C4-2B (cell line): ENCODE measurements around the gene ZFP69B.

ENCODE experiments used
- H3K27ac ChIP-seq: fragments of 450-650 bp; 2 replicates; pipeline ENCODE4 v1.5.1; 2017
- ZFX ChIP-seq: fragments of 450-650 bp; IDR thresholded peaks from 2 replicates; pipeline ENCODE4 v1.6.1; 2017
- TF ChIP-seq, protein P1 (sequence below): fragments of 450-650 bp; conservative IDR thresholded peaks from 2 replicates; pipeline ENCODE4 v1.5.1; 2017; ENCODE audit warnings: mild to moderate bottlenecking

ZFP69B gene

DNA sequence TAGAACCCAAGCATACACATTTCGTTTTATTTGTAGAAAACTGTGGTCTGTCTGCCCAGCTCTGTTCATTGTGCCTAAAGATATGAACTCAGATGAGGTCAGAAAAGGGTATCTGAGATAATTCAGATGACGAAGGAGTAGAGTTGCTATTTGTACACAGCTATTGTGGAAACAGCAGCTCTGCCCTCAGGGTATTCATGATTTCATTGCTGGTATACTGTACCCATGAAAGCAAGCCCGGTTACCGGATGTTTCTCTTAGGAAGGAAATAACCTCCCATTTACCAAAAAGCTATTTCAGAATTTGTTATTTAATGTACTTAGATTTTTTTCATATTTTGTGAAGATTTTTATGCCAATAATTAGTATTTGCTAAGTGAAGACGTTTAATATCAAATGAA lies 39.0 kb upstream of the ZFP69B start:
- TF ChIP-seq, protein P1, sequence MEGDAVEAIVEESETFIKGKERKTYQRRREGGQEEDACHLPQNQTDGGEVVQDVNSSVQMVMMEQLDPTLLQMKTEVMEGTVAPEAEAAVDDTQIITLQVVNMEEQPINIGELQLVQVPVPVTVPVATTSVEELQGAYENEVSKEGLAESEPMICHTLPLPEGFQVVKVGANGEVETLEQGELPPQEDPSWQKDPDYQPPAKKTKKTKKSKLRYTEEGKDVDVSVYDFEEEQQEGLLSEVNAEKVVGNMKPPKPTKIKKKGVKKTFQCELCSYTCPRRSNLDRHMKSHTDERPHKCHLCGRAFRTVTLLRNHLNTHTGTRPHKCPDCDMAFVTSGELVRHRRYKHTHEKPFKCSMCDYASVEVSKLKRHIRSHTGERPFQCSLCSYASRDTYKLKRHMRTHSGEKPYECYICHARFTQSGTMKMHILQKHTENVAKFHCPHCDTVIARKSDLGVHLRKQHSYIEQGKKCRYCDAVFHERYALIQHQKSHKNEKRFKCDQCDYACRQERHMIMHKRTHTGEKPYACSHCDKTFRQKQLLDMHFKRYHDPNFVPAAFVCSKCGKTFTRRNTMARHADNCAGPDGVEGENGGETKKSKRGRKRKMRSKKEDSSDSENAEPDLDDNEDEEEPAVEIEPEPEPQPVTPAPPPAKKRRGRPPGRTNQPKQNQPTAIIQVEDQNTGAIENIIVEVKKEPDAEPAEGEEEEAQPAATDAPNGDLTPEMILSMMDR: no peak
- no peak for TF ChIP-seq ZFX
- no peak overlapping the region for H3K27ac ChIP-seq

DNA sequence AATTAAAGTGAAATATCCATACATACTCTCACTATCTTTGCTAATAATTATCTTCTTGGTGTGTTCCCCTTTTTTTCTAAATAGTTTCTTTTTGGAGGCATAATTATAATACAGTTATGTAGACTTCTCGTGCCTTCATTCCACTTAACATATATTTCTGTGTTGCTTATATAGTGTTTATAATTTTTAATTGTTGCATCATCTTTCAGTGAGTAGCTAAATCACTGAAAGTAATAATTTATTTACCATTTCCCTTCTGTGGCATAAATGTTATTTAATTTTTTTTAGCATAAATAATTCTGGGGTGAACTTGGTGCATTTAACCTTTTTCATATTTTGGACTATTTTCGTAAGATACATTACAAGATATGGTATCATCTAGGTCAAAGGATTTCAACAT lies 38.4 kb upstream of the ZFP69B start:
- no peak for TF ChIP-seq ZFX
- TF ChIP-seq, protein P1: no peak
- no peak overlapping the region for H3K27ac ChIP-seq

DNA sequence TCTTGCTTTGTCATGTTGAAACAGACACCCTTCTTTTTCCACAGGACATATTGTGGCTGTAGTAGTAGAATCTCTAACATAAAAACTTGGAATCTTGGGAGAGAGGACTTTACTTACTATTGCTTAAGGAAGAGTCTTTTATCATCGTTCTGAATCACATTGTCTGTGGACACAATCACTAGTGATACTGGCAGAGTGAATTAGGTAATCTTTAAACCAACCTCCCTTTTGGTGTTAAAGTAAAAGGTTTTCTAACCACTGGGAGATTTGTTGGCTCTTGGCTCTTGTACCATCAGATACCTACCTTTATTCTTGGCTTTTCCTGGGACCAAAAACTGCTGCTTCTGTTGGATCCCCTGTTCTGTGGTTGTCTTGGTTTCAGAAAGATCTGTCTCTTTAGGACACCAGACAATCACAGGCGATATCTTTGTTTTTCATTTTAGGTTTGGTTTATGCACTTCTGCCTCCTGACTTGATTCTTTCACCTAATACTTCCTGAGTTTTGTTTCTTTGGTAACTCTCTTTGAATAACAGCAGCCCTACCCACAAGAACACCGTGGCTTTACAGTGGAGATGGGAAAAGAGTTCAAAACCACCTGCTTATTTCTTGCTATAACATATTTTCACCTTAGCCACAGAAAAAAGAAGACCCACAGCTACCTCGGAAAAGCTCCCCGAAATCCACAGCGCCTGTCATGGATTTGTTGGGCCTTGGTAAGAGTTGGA lies 36.6 kb upstream of the ZFP69B start:
- no peak overlapping the region for H3K27ac ChIP-seq
- no peak for TF ChIP-seq ZFX
- TF ChIP-seq, protein P1: no peak

DNA sequence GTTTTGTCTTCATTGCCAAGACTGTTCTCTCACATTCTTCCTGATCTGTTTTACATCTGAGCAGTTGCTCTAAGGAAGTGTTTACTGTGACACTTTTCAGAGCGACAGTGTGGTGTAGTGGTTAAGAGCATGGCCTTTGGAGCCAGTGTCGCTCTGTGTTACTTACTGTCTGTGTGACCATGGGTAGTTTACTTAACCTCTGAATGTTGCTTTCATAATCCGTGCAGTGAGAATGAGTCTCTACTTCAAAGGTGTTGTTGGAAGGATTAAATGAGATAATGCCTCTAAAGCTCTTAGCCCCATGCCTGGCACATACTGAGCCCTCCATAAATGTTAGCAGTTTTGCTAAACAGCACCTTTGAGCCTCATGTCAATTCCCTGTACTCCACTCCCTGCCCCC lies 35.9 kb upstream of the ZFP69B start:
- TF ChIP-seq, protein P1: no peak
- no peak for TF ChIP-seq ZFX
- no peak overlapping the region for H3K27ac ChIP-seq

DNA sequence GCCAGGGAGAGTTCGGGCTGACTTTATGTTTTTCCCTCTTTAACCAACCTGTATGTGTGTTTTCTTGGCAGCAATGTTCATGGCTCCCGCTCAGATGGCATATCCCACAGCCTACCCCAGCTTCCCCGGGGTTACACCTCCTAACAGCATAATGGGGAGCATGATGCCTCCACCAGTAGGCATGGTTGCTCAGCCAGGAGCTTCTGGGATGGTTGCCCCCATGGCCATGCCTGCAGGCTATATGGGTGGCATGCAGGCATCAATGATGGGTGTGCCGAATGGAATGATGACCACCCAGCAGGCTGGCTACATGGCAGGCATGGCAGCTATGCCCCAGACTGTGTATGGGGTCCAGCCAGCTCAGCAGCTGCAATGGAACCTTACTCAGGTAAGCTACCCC lies 33.6 kb upstream of the ZFP69B start:
- no peak overlapping the region for H3K27ac ChIP-seq
- TF ChIP-seq ZFX: no peak

DNA sequence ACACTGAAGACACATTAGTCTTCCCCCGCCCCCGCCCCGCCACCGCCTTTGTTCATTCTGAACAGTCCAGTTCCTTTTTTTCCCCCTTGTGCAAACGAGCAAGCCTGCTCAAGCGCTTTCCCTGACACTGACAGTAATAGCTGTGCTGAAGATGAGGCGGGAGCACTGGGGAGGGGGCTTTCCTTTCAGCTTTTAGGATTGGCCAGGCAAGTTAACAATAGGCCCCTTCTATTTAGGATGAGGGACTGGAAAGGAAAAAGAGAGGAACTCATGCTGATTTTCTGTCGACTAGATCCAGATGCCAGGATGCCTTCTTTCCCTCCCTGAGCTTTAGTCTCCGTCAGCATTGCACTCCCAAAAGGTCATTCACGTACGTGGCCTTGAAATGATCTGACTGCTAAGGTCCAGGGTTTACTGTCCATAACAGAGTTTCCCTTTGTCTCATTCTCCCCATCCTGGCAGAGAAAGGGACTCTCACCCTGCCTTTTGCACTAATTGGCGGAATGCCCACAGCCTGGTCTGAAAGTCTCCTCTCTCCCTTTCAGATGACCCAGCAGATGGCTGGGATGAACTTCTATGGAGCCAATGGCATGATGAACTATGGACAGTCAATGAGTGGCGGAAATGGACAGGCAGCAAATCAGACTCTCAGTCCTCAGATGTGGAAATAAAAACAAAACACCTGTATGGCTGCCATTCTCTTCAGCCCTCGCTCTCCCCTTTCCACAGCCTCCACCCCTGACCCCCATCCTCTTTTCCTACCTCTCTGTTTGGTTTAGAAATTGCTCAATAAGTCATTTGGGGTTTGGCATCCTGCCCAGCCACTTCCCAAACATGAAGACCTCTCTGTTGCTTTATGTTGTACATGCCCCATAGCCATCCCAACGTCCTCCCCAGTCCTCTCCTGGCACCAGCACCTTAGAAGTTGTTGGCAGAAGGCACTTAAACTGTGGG lies 28.6 kb upstream of the ZFP69B start:
- no peak overlapping the region for H3K27ac ChIP-seq
- TF ChIP-seq, protein P1: no peak
- TF ChIP-seq ZFX: no peak

DNA sequence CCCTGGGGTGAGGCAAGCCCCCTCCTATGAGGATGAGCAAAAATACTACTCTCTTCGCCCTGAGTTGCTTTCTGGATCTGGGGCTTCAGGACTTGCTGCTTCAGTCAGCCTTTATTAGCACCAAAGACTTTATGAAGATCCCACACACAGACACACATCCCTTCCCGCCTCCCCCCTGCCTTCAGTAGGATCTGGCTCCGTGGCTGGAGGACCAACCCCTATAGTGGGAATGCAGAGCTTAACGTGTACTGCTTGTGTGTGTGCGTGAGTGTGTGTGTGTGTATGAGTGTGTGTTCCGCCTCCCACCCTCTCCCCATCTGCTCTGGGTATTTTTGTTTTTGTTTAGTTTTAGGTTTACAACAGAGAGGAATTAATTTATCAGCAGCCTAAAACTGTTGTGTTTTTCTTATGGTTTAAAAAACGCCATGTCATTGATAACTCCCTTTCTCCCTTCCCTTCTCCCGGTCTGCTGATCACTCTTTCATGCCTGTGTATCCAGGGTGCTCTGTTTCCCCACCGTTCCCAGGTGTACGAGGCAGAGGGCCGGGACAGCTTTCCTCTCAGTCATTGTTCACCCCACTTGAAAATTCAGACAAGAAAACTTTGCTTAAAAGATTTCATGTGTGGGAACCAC lies 27.5 kb upstream of the ZFP69B start:
- no peak overlapping the region for H3K27ac ChIP-seq
- no peak for TF ChIP-seq ZFX
- TF ChIP-seq, protein P1: no peak
